Activated T-helper 1 cell treated with anti-CD3 and anti-CD28 coated beads, Interleukin-12 subunit alpha, Interleukin-12 subunit beta, Interleukin-2, Interleukin-4 antibody, amounts not matched to agents 30 ng/mL and 10 ng/mL and 1 ng/mL, durations not matched to agents 14 hours and 24 hours and 36 hours (primary cell): Measurements from ENCODE around the gene DPF1. TPM values are rescaled to one million over a fixed set of nuclear protein-coding genes. Genes with fewer than 3 reads are reported as not detected.
"Not testable (repeated sequence)": the region's sequence is repeated elsewhere in the genome, so short reads cannot be mapped to it uniquely, and the experiment has no call there.

ENCODE experiments used
- DNase-seq: peaks from one replicate; pipeline ENCODE4 v3.0.0; 2021; ENCODE audit warnings: low spot score
- H3K27ac Mint-ChIP-seq: one replicate; pipeline ENCODE4 v1.8.0; 2021; ENCODE audit warnings: mild to moderate bottlenecking, mixed read lengths
- H3K27me3 Mint-ChIP-seq: one replicate; pipeline ENCODE4 v1.8.0; 2022; ENCODE audit warnings: mild to moderate bottlenecking, moderate library complexity, mixed read lengths; ENCODE audit not compliant: insufficient read depth
- H3K36me3 Mint-ChIP-seq: one replicate; pipeline ENCODE4 v1.8.0; 2021; ENCODE audit warnings: low read depth, mixed read lengths
- H3K4me1 Mint-ChIP-seq: one replicate; pipeline ENCODE4 v1.8.0; 2021; ENCODE audit warnings: low read depth, mixed read lengths
- H3K4me3 Mint-ChIP-seq: one replicate; pipeline ENCODE4 v1.8.0; 2021; ENCODE audit warnings: mild to moderate bottlenecking, moderate library complexity, mixed read lengths
- H3K9me3 Mint-ChIP-seq: one replicate; pipeline ENCODE4 v1.8.0; 2021; ENCODE audit warnings: mixed read lengths
- intact Hi-C: fragments of 100-400 bp; cut with micrococcal nuclease; formaldehyde crosslinking; loops from one replicate; pipeline ENCODE4 v1.15.1; 2024
- total RNA-seq: library from RNA; stranded (reverse); gene quantifications from 2 replicates; pipeline ENCODE4 v1.2.3, GENCODE V29; 2022

DPF1 gene
- total RNA-seq, 1 donor from 2014 or later = 1.4 TPM

DNA sequence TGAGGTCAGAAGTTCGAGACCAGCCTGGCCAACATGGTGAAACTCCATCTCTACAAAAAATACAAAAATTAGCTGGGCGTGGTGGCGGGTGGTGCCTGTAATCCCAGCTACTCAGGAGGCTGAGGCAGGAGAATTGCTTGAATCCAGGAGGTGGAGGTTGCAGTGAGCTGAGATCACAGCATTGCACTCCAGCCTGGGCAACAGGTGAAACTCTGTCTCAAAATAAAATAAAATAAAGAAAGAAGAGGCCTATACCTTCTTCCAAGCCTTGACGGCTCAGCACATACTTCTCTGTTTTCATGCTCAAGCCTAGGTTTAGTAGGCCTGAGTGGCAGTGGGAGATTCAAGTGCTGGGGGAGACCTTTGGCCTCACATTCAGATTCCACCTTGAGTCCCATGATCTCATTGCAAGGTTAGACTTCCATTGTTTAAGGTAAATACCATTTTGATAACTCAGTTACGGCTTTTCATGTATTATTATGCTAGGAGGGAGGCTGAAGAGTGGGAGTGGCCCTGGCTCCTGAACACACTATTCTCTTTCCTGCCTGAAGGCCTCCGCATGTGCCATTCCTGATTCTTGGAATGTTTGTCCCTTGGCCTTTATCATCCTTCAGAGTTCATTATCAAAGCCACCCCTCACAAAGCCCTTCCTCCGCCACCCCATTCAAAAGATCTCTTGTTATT, 38.7 kb upstream of the DPF1 start:
- peaks cover 40% of the 10 kb centered on the region for H3K4me1 Mint-ChIP-seq
- intact Hi-C loops = no loop called here
- peak overlapping the region; percentile 37 for H3K4me3 Mint-ChIP-seq

DNA sequence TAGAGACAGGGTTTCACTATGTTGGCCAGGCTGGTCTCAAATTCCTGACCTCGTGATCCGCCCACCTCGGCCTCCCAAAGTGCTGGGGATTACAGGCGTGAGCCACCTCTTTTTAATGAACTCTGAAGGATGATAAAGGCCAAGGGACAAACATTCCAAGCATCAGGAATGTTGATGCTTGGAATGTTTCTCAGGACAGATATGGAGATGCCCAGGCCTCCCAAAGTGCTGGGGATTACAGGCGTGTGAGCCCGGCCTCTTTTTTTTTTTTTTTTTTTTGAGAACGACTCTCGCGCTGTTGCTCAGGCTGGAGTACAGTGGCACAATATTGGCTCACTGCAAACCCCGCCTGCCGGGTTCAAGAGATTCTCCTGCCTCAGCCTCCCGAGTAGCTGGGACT, 37.9 kb upstream of the DPF1 start:
- H3K36me3 Mint-ChIP-seq, H3K9me3 Mint-ChIP-seq, DNase-seq, H3K4me3 Mint-ChIP-seq, H3K27ac Mint-ChIP-seq, intact Hi-C loops, H3K27me3 Mint-ChIP-seq: not testable (repeated sequence)
- peaks cover 36% of the 10 kb centered on the region for H3K4me1 Mint-ChIP-seq

More for the DNA sequence above, 38.7 kb upstream of the DPF1 start:
- H3K27me3 Mint-ChIP-seq = no peaks in the 10 kb centered on the region
- DNase-seq = no peak
- no peaks in the 10 kb centered on the region for H3K36me3 Mint-ChIP-seq
- no peaks in the 10 kb centered on the region for H3K9me3 Mint-ChIP-seq
- peak overlapping the region; percentile 86 for H3K27ac Mint-ChIP-seq

DNA sequence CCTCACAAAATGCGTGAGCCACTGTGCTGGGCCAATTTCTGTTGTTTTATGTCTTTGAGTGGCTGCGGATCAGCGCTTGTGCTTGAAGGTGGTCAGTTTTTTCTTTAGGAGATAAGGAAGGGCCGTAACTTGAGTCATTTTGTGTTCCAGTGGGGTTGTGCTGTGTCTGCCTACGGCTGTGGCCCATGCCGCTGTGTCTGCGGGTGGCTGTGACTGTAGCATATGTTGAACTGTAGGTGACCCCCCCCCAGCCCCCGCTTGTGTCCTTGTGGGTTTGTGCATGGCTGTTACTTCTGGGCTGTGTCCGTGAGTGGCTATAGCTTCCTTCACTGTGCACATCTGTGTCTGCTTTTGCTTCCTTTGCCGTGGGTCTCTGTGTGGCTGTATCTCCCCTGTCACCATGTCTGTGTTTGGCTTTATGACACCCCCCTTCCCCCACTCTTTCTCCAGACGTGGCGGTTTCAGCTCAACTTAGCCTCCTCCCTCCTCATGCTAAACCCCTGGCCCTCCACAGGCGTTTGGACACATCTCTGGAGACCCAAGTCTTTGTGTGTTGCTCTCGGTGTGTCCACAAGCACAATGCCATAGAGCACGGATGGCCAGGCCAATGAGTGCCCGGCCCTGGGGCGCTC, 31.5 kb upstream of the DPF1 start:
- peaks cover 2% of the 10 kb centered on the region for H3K36me3 Mint-ChIP-seq
- H3K27ac Mint-ChIP-seq = peak overlapping the region; percentile 83
- peaks cover 8% of the 10 kb centered on the region for H3K27me3 Mint-ChIP-seq
- peaks cover 34% of the 10 kb centered on the region for H3K4me1 Mint-ChIP-seq
- peak overlapping the region; percentile 83 for H3K4me3 Mint-ChIP-seq
- H3K9me3 Mint-ChIP-seq = no peaks in the 10 kb centered on the region
- intact Hi-C loops = loop anchor here (1.0 kb wide), 4 partner anchors 9 to 353 kb away; partner anchors contain the start of genes CATSPERG and SPINT2
- no peak for DNase-seq

GRCh38 chr19:38253788-38254187, 29.8 kb upstream of the DPF1 start:
- H3K4me3 Mint-ChIP-seq = peak overlapping the region; percentile 75

GRCh38 chr19:38252941-38253691, 29.1 kb upstream of the DPF1 start:
- intact Hi-C loops = no loop called here
- peak overlapping the region; percentile 18 for H3K27ac Mint-ChIP-seq
- peak overlapping the region; percentile 75 for H3K4me3 Mint-ChIP-seq
- H3K4me1 Mint-ChIP-seq = peaks cover 34% of the 10 kb centered on the region
- DNase-seq = no peak
- H3K36me3 Mint-ChIP-seq = peaks cover 2% of the 10 kb centered on the region
- no peaks in the 10 kb centered on the region for H3K9me3 Mint-ChIP-seq
- peaks cover 8% of the 10 kb centered on the region for H3K27me3 Mint-ChIP-seq

More at GRCh38 chr19:38253788-38254187, 29.8 kb upstream of the DPF1 start:
- H3K4me1 Mint-ChIP-seq = peaks cover 34% of the 10 kb centered on the region
- H3K9me3 Mint-ChIP-seq = no peaks in the 10 kb centered on the region
- DNase-seq = no peak
- peak overlapping the region; percentile 23 for H3K27ac Mint-ChIP-seq
- intact Hi-C loops = no loop called here
- peaks cover 2% of the 10 kb centered on the region for H3K36me3 Mint-ChIP-seq
- peaks cover 8% of the 10 kb centered on the region for H3K27me3 Mint-ChIP-seq

DNA sequence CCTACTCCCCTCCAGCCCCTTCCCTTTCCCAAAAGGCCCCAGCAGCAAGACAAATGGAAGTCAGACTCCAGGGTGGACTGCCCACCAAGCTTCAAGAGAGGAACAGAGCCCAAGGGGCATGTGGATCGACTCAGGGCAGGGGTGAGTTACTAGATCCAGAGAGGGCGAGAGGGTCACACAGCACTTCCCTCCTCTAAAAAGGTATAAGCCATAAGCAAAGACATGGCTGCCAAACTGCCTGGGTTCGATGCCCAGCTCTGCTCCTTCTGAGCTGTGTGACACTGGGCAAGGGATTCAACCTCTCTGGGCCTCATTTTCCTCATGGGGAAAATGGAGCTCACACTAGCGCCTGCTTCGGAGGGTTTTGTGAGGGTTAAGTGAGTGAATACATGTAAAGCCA, 28.4 kb upstream of the DPF1 start:
- H3K4me1 Mint-ChIP-seq = peaks cover 34% of the 10 kb centered on the region
- DNase-seq = no peak

DNA sequence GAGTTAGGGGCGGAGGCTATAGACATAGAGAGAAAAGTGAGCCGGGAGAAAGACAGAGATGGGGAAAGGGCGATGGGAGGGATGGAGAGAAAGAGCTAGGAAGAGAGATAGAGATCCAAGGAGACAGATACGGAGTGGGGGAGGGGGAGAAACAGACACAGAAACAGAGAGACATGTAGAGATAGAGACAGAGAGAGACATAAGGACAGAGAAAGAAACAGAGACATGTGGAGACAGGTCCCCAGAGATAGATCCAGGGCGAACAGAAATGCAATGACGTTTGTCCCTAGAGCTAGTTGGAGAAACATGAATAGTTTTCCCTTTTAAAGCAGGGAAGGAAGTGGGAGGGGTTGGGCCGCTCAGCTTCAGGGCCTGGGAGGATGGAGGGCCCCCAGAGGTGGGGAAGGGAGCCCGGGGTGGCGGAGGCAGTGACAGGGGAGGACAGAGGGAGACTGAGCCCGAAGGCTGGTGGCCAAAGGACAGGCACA, 27.6 kb upstream of the DPF1 start:
- no peaks in the 10 kb centered on the region for H3K9me3 Mint-ChIP-seq
- H3K4me3 Mint-ChIP-seq = peak overlapping the region; percentile 75
- intact Hi-C loops = no loop called here
- peaks cover 27% of the 10 kb centered on the region for H3K4me1 Mint-ChIP-seq
- H3K36me3 Mint-ChIP-seq = peaks cover 2% of the 10 kb centered on the region
- H3K27me3 Mint-ChIP-seq = peaks cover 2% of the 10 kb centered on the region
- peak overlapping the region; percentile 68 for H3K27ac Mint-ChIP-seq
- no peak for DNase-seq

More for the DNA sequence above, 28.4 kb upstream of the DPF1 start:
- intact Hi-C loops = no loop called here
- Mint-ChIP-seq H3K27me3 (peaks cover 8% of the 10 kb centered on the region), H3K9me3 (no peaks in the 10 kb centered on the region), H3K4me3 (peak overlapping the region; percentile 75), H3K36me3 (peaks cover 2% of the 10 kb centered on the region), H3K27ac (peak overlapping the region; percentile 18)

GRCh38 chr19:38250821-38251563, 27.0 kb upstream of the DPF1 start:
- DNase-seq = no peak
- Mint-ChIP-seq H3K4me3 (peak overlapping the region; percentile 75), H3K27me3 (peaks cover 2% of the 10 kb centered on the region), H3K9me3 (no peaks in the 10 kb centered on the region), H3K27ac (peak overlapping the region; percentile 68), H3K36me3 (peaks cover 3% of the 10 kb centered on the region), H3K4me1 (peaks cover 29% of the 10 kb centered on the region)
- intact Hi-C loops = no loop called here

- DNase-seq = no peak
- Mint-ChIP-seq H3K4me1 (peaks cover 28% of the 10 kb centered on the region), H3K4me3 (no peak overlapping the region), H3K27ac (no peak overlapping the region), H3K27me3 (peaks cover 2% of the 10 kb centered on the region), H3K36me3 (peaks cover 4% of the 10 kb centered on the region), H3K9me3 (no peaks in the 10 kb centered on the region)
- intact Hi-C loops = no loop called here
Measured at GRCh38 chr19:38250428-38250820, 26.4 kb upstream of the DPF1 start.

GRCh38 chr19:38248421-38248820, 24.4 kb upstream of the DPF1 start:
- Mint-ChIP-seq H3K9me3 (no peaks in the 10 kb centered on the region), H3K36me3 (peaks cover 4% of the 10 kb centered on the region), H3K27ac (no peak overlapping the region), H3K27me3 (no peaks in the 10 kb centered on the region), H3K4me1 (peaks cover 23% of the 10 kb centered on the region), H3K4me3 (no peak overlapping the region)
- DNase-seq = no peak
- intact Hi-C loops = no loop called here

GRCh38 chr19:38247734-38248268, 23.8 kb upstream of the DPF1 start:
- DNase-seq = no peak
- H3K27me3 Mint-ChIP-seq = no peaks in the 10 kb centered on the region
- no peaks in the 10 kb centered on the region for H3K9me3 Mint-ChIP-seq
- intact Hi-C loops = no loop called here
- no peak overlapping the region for H3K4me3 Mint-ChIP-seq
- peaks cover 23% of the 10 kb centered on the region for H3K4me1 Mint-ChIP-seq
- peaks cover 4% of the 10 kb centered on the region for H3K36me3 Mint-ChIP-seq
- H3K27ac Mint-ChIP-seq = no peak overlapping the region

DNA sequence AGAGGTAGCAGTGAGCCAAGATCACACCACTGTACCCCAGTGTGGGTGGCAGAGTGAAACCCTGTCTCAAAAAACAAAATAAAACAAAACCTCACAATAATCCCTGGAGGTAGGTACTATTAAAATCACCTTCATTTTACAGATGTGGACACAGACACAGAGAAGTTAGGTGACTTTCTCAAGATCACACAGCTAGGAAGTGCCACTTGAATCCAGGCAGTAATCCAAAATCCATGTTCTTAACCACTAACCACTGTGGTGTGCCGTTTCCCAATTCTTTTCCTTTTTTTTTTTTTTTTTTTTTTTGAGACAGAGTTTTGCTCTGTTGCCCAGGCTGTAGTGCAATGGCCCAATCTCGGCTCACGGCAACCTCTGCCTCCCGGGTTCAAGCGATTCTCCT, 23.1 kb upstream of the DPF1 start:
- Mint-ChIP-seq H3K4me1 (peaks cover 19% of the 10 kb centered on the region), H3K27me3 (no peaks in the 10 kb centered on the region), H3K36me3 (peaks cover 4% of the 10 kb centered on the region), H3K9me3 (no peaks in the 10 kb centered on the region), H3K27ac (no peak overlapping the region), H3K4me3 (no peak overlapping the region)
- intact Hi-C loops = no loop called here
- no peak for DNase-seq
